Calu3 (cell line): ENCODE measurements around the gene TSSK2. TPM values are rescaled to one million over a fixed set of nuclear protein-coding genes. Genes with fewer than 3 reads are reported as not detected.

Source experiments
- BruUV-seq: library from RNA; stranded (reverse); fragments of 400-500 nt; replicated peaks from 2 replicates; lab custom pipeline; 2021; lab: Mats Ljungman, UMichigan
- CTCF ChIA-PET: fragments of 300-600 bp; sonication (Branson Sonifier 250); formaldehyde crosslinking; loops from one replicate; lab custom pipeline; 2022; ENCODE audit warnings: antibody characterized with exemption; lab: Charles Lee
- DNase-seq: peaks from one replicate; pipeline ENCODE4 v3.0.0; 2022
- H3K27ac Mint-ChIP-seq: one replicate; pipeline ENCODE4 v1.8.0; 2022; ENCODE audit warnings: mixed read lengths; ENCODE audit not compliant: unreplicated experiment
- H3K27me3 Mint-ChIP-seq: one replicate; pipeline ENCODE4 v1.8.0; 2022; ENCODE audit warnings: mixed read lengths; ENCODE audit not compliant: unreplicated experiment
- H3K36me3 Mint-ChIP-seq: one replicate; pipeline ENCODE4 v1.8.0; 2022; ENCODE audit warnings: mild to moderate bottlenecking, moderate library complexity, mixed read lengths; ENCODE audit not compliant: insufficient read depth, unreplicated experiment
- H3K4me1 Mint-ChIP-seq: one replicate; pipeline ENCODE4 v1.8.0; 2022; ENCODE audit warnings: mild to moderate bottlenecking, low read depth, mixed read lengths; ENCODE audit not compliant: unreplicated experiment
- H3K4me3 Mint-ChIP-seq: one replicate; pipeline ENCODE4 v1.8.0; 2022; ENCODE audit warnings: mild to moderate bottlenecking, low read depth, moderate library complexity, mixed read lengths; ENCODE audit not compliant: unreplicated experiment
- H3K9me3 Mint-ChIP-seq: one replicate; pipeline ENCODE4 v1.8.0; 2022; ENCODE audit warnings: low read depth, mixed read lengths; ENCODE audit not compliant: unreplicated experiment
- intact Hi-C: fragments of 100-400 bp; cut with micrococcal nuclease; formaldehyde crosslinking; loops from one replicate; pipeline ENCODE4 v1.10.0; 2022; ENCODE audit not compliant: unreplicated experiment
- total RNA-seq: library from RNA; stranded (reverse); gene quantifications from 2 replicates; pipeline ENCODE4 v1.2.3, GENCODE V29; 2022
- TF ChIP-seq, protein P1 (sequence below): fragments of 200-600 bp; IDR thresholded peaks from one replicate; pipeline ENCODE4 v1.8.0; 2022; ENCODE audit warnings: antibody characterized with exemption; ENCODE audit not compliant: unreplicated experiment

The TSSK2 gene
- total RNA-seq, 1 experiment from 2014 or later, result not detected

- Mint-ChIP-seq H3K36me3 (peaks cover 13% of the 10 kb centered on the region), H3K27me3 (no peaks in the 10 kb centered on the region)
These were observed 34.6 kb upstream of the TSSK2 start for GRCh38 chr22:19096555-19096954.

GRCh38 chr22:19097518-19097917 is 33.6 kb upstream of the TSSK2 start:
- Mint-ChIP-seq H3K27ac (no peak overlapping the region), H3K36me3 (peaks cover 11% of the 10 kb centered on the region), H3K27me3 (no peaks in the 10 kb centered on the region), H3K4me3 (no peak overlapping the region), H3K9me3 (no peaks in the 10 kb centered on the region), H3K4me1 (no peaks in the 10 kb centered on the region)
- no peak for DNase-seq
- TF ChIP-seq, protein P1, sequence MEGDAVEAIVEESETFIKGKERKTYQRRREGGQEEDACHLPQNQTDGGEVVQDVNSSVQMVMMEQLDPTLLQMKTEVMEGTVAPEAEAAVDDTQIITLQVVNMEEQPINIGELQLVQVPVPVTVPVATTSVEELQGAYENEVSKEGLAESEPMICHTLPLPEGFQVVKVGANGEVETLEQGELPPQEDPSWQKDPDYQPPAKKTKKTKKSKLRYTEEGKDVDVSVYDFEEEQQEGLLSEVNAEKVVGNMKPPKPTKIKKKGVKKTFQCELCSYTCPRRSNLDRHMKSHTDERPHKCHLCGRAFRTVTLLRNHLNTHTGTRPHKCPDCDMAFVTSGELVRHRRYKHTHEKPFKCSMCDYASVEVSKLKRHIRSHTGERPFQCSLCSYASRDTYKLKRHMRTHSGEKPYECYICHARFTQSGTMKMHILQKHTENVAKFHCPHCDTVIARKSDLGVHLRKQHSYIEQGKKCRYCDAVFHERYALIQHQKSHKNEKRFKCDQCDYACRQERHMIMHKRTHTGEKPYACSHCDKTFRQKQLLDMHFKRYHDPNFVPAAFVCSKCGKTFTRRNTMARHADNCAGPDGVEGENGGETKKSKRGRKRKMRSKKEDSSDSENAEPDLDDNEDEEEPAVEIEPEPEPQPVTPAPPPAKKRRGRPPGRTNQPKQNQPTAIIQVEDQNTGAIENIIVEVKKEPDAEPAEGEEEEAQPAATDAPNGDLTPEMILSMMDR, result no peak
- intact Hi-C loops, result no loop called here
- no TSS peak for BruUV-seq
- CTCF ChIA-PET, result no interaction called here

More at GRCh38 chr22:19096555-19096954, 34.6 kb upstream of the TSSK2 start:
- no peaks in the 10 kb centered on the region for H3K4me1 Mint-ChIP-seq
- intact Hi-C loops, result no loop called here
- TF ChIP-seq, protein P1, result no peak
- DNase-seq, result no peak
- H3K9me3 Mint-ChIP-seq, result no peaks in the 10 kb centered on the region
- H3K27ac Mint-ChIP-seq, result no peak overlapping the region
- H3K4me3 Mint-ChIP-seq, result no peak overlapping the region
- CTCF ChIA-PET, result no interaction called here
- BruUV-seq, result no TSS peak

- H3K27me3 Mint-ChIP-seq, result no peaks in the 10 kb centered on the region
- no peaks in the 10 kb centered on the region for H3K4me1 Mint-ChIP-seq
- intact Hi-C loops, result no loop called here
- H3K27ac Mint-ChIP-seq, result no peak overlapping the region
- DNase-seq, result no peak
- no peaks in the 10 kb centered on the region for H3K9me3 Mint-ChIP-seq
- TF ChIP-seq, protein P1, result no peak
- CTCF ChIA-PET, result no interaction called here
- H3K4me3 Mint-ChIP-seq, result no peak overlapping the region
- H3K36me3 Mint-ChIP-seq, result peaks cover 11% of the 10 kb centered on the region
- no TSS peak for BruUV-seq
These were observed 33.0 kb upstream of the TSSK2 start for GRCh38 chr22:19098157-19098556.

GRCh38 chr22:19103880-19104821 is 27.0 kb upstream of the TSSK2 start:
- TF ChIP-seq, protein P1, result no peak
- no peak for DNase-seq
- no peaks in the 10 kb centered on the region for H3K27me3 Mint-ChIP-seq
- CTCF ChIA-PET, result no interaction called here
- H3K9me3 Mint-ChIP-seq, result no peaks in the 10 kb centered on the region
- peaks cover 4% of the 10 kb centered on the region for H3K36me3 Mint-ChIP-seq
- no peak overlapping the region for H3K4me3 Mint-ChIP-seq
- no TSS peak for BruUV-seq
- H3K27ac Mint-ChIP-seq, result no peak overlapping the region
- intact Hi-C loops, result no loop called here
- peaks cover 12% of the 10 kb centered on the region for H3K4me1 Mint-ChIP-seq
